DMS 273 (cell line): ENCODE results near the gene FSTL3.

ENCODE experiments used
- DNase-seq: peaks from one replicate; lab custom pipeline; 2025; ENCODE audit not compliant: unreplicated experiment; lab: John Stamatoyannopoulos, UW

FSTL3 gene

GRCh38 chr19:732148-733069 is 56.2 kb downstream of the FSTL3 start:
- no peak for DNase-seq
